NCI-H510A (cell line): ENCODE data around the gene KDM4C.
"Not testable (repeated sequence)": the region's sequence is repeated elsewhere in the genome, so short reads cannot be mapped to it uniquely, and the experiment has no call there.

Experiments
- DNase-seq: peaks from one replicate; lab custom pipeline; 2025; lab: John Stamatoyannopoulos, UW

The KDM4C gene

DNA sequence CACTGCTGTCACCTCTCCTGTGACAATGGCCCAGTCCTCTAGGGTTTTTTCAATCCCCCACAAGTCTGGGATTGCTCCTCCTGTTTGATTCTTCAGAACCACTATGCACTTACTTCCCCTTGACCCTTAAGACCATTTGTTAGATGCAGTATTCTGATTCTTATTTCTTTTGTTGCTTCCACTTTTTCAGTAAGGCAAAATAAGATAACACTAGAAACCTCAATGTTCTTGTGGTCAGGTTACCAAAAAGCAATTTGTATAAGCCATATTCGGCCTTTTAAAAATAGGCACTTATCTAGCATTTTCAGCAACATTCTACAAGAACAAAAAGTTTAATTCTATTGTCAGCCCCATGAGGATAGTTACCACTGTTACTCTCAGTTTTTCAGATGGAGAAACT lies 220.0 kb downstream of the KDM4C start:
- no peak for DNase-seq

DNA sequence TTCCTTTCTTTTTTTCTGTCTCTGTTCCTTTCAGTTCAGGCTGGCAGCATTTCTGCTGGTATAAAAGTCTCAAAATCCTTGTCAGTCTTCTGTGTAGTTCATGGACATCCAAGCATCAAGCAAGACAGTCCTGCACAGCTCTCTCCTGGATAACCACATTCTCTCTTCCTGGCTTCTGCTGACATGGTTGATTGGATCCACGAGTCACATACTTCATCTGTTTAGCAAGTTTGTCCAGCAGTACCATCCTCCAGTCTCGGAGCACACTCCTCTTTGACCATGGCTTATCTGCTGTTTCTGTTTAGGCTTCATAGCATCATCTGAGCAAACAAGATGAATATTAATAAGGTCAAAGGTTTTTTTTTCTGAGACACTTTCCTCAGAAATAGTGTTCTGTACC lies 220.8 kb downstream of the KDM4C start:
- no peak for DNase-seq

DNA sequence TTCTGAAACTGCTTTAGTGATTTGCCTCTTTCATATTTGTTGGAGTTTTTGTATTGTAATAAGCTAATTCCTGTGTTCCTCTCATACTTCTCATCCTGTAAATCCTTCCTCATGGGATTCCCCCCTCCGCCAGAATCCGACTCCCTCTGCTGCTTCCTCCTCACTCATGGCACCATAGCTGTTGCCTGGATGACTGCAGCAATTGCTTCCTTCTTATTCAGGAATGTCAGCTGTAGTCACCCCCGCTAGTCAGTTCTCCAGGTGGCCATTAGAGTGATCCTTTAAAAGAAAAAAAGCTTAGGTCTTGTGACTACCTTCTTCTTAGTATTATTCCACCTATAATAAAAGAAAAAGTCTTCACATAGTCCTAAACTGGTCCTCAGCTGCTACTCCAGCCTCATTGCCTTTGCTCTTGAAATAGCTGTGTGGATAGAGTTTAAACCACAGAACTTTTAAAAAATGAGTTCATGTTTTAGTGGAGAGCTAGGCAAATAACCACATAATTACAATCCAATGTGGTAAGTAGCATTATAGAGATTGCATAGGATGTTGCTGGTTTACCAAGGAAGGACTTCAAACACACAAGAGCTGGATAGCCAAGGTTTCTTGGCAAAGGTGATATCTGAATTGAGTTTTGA lies 227.3 kb downstream of the KDM4C start:
- no peak for DNase-seq

DNA sequence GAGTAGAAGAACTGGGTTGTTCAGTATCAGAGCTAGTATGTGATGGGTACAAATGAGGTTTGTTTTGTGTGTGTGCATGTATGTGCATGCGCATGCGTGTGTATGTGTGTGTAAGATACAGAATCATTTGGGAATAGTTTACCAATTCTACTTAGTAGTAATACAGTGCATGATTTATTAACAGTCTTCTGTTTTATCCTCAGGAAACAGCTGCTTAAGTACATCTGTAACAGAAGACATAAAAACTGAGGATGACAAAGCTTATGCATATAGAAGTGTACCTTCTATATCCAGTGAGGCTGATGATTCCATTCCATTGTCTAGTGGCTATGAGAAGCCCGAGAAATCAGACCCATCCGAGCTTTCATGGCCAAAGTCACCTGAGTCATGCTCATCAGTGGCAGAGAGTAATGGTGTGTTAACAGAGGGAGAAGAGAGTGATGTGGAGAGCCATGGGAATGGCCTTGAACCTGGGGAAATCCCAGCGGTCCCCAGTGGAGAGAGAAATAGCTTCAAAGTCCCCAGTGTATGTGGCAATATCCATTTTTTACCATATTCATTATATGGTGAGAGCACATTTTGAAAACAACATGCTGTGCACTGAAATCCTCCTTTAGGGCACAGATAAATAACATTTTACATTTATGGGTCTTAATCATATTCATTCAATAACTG lies 228.5 kb downstream of the KDM4C start:
- DNase-seq: no peak

DNA sequence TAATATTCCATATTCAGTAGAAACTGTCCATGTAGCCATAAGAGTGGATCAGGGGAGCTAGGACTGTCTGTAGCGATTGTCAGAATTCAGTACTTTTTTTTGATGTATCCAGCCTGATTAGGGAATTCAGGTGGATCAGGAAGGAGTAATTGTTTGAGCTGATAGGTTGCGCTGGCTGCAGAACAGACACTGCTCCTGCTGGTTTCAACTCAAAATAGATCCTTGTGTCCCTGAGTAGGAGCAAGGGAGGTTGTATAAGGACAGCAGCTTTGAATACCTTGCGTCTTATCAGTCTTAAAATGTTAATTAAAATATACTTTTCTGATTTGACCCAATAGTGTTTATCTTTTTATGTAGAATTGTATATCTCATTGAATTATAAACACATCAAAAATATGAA lies 229.6 kb downstream of the KDM4C start:
- no peak for DNase-seq

DNA sequence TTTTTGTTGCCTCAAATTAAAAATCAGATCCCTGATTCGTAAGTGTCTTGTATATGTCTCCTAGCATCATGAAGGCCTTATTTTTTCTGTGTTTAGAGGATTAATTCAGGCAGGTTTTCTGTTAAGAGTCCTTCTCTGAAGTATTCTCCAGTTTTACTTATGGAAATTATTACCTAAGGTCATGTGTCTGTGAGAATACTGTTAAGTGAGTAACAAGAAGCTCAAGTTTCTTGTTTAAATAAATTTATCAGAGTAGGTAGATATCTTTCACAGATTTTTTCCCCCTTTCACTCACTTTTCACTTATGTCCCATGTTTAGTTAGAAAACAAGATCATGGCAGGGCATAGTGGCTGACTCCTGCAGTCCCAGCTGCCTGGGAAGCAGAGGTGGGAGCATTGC lies 233.6 kb downstream of the KDM4C start:
- DNase-seq: no peak

DNA sequence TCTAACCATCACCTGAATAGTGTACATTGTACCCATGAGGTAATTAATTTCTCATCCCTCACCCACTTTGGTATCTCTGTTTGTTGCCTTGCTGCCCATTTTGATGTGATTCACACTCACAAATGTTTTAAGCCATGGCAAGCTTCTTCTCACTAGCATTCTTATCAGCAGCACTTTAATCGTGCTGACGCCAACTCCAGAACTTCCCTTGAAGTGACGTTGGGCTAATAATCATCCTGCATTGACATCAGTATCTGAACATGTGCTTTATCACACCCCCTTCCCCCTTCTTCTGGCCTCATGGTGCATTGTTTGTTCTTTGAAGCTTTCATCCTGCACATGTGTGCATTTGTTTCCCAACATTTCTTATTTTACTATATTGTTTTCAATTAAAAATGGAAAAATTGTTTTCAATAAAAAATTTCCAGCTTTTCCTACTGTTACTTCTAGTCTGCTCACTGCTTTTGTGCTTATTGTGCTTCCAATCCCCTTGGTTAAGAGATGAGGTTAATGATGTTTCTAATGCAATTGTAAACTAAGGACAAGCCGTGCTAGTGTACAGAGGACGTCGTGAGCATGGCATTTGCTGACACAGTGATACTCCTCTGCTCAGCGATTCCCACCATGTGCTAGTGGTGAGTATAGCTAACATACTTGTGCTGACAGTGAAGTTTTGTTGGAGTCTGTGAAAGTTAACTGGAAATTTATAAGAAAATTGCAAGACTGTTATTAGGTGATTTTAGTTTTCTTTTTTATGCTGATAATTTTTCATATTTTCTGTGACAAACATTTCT lies 238.5 kb downstream of the KDM4C start:
- DNase-seq: no peak

DNA sequence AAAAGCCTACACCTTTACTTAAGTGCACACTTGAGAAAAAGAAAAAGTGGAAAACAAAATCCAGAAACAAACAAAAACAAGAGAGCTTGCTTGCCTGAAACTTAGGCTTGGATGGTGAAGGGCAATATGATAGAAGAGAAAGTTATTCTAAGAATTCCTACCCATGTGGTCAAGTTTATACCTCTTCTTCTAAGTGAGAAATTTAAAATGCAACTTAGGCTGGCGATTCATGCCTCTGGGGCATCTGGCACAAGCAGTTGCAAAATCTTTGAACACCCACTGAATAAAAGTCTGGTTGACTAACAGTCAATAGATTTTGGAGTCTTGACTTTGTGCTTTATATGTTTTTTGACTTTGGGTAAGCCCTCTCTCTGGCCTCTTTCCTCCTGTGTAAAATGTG lies 239.6 kb downstream of the KDM4C start:
- DNase-seq: no peak

DNA sequence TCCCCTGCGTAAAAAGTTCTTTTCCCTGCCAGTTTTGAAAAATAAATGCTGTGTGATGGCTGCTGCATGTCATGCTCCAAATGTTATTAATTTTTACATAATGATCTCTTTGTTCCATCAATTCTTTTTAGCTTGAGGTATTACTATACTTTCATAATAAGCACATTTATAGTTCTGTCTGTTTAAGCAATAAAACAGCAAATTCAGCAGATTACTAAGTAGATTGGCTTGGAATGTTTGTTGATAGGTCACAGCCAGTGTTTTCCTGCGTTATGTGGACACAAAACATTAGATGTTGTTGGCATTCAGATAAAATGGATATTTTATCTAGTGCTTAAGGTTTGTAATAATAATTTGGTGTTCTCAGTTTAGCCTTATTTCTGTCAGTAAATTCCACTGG lies 242.0 kb downstream of the KDM4C start:
- no peak for DNase-seq

DNA sequence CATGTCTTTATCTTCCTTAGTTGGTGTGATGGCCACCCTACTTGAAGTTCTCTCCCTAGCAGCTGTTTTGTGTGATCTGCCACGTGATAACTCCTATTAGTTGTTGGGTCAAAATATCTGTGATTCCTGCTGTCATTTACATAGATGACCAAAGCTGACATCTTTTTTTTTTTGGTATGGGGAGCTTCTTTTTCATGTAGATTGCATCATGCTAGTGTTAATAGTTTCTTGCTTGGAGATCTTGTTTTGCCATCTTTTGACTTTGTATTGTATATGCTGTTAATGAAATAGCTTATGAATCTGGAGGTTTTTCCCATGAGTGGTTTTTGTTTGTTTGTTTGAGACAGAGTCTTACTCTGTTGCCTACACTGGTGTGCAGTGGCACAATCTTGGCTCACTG lies 243.8 kb downstream of the KDM4C start:
- no peak for DNase-seq

DNA sequence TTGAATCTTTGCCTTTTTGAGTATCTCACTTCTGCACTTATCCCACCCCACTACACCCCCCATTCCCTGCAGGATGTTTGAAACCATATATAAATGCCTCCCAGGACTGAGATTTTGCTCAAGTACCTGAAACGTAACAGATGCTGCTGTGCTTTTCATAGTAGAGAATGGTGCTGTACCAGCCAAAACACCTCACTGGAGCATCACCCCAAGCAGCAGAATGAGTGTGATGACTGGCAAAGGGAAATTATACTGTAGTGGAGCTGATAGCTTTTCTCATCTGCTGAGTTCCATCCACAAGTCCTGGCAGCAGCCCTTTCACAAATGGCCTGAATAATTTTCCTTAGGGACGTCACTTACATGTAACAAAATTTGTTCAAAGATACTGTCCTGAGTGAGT lies 246.1 kb downstream of the KDM4C start:
- no peak for DNase-seq

DNA sequence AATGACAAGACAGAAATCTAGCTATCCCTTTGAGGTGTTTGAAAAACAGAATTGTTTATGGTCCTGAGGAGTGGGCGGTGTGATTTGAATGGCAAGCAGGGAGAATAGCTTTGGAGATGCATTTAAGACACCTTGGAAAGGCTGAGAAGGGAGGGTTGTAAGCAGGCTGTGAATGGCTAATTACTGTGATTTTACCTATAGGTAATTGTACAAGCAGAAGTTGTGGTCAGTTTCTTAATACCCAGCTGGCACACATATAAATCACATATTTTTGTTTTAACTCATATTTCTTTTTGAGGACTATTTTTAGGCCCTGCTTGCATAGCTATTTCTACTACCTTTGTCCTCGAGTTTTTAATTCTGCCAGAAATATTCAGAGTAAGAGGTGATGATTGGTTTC lies 248.6 kb downstream of the KDM4C start:
- DNase-seq: no peak

DNA sequence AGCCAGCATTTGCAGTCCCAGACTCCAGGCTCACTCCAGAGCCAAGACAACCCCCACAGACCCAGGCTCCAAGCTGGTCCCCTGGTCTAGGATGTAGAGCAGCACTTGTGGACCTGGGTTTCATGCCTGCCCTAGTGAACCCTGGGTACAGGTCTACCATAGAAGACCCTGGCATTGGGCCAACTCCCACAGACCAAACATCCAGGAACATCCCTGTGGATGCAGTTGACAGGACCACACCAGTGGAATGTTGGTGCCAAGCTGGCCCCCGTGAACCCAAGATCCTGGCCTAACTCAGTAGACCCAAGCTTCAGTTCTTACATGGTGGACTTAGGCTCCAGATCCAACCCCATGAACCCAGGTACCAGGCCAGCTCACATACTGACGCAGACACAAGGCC lies 250.6 kb downstream of the KDM4C start:
- DNase-seq: no peak

DNA sequence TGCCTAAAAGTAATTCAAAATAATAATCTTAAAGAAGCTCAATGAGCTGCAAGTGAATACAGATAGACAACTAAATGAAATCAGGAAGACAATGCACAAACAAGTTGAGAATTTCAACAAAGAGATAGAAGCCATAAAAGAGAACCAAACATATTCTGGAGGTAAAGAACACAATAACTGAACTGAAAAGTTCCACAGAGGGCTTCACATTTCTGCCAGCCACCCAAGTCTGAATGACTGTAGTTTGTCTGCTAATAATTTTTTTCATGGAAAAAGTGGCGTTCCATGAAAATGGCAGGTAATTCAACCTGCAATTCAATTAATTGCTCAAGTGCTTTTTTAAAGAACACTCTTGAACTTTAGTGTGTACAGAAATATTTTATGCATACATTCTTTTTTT lies 251.3 kb downstream of the KDM4C start:
- no peak for DNase-seq

DNA sequence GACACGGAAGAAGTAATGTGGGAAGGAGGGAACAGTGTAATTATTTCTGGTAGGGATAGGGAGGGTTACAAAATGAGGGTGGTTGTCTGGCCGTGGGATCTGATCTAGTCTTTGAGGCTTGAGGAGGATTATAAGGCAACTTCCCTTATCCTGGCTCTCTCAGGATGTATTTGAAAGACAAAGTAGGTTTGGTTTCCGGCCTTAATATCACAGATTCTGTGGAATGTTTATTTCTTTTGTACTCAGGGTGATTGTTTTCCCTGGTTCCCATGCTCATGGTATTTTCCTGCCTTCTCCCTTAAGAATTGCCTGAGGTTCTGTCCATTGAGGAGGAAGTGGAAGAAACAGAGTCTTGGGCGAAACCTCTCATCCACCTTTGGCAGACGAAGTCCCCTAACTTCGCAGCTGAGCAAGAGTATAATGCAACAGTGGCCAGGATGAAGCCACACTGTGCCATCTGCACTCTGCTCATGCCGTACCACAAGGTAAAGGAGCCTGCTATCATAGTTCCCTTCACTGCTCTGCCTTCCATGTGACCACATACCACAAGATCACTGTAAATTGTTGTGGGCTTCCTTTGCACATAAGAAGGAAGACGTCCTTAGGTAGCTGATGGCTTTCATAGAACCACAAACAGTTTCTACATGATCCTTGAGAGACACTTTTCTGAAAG lies 253.8 kb downstream of the KDM4C start:
- no peak for DNase-seq

DNA sequence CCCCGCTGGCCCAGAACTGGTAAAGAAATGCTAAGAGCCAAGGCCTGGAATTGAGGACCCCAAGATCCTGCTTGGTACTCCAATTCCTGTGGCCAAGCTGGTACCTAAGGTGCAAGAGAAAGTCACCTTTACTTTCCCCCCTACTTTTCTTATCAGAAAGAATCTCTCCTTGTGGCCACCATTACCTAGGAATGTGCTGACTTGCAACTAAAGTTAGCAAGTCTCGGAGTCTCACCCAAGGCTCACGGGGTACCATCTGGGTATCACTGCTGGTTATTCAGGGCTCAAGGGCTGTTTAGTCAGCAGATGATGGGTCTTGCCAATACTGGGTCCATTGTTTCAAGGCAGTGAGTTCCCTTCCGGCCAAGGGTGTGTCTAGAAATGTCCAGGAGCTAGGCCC lies 270.2 kb downstream of the KDM4C start:
- no peak for DNase-seq

DNA sequence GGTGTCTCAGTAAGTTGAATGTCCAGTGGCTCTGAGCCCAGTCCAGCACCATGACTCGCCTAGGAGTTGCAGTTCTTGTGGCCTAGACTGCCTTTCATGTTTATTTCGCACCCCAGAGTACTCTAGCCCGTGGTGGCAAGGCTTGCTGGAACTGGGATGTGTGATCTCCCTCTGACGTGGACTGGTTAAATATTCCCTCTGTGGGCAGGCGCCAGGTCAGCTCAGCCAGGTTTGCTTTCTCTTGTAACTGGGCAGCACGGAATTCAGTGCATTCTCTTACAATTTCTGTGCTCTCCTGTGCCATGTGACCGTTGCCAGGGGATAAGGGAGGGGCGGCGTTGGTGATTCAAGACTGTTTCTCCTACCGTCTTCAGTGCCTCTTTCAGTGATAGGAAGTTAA lies 270.8 kb downstream of the KDM4C start:
- no peak for DNase-seq

DNA sequence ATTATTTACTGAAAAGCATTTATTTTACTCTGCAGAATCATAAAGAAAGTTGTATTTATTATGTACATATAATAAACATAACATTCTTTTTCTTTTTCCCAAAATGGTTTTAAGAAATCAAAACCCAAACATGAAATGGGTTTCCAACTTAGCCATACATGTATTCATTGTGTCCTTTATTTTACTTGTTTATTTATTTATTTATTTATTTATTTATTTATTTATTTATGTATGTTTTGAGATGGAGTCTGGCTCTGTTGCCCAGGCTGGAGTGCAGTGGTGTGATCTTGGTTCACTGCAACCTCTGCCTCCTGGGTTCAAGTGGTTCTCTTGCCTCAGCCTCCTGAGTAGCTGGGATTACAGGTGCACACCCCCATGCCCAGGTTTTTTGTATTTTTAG lies 273.2 kb downstream of the KDM4C start:
- DNase-seq: not testable (repeated sequence)

DNA sequence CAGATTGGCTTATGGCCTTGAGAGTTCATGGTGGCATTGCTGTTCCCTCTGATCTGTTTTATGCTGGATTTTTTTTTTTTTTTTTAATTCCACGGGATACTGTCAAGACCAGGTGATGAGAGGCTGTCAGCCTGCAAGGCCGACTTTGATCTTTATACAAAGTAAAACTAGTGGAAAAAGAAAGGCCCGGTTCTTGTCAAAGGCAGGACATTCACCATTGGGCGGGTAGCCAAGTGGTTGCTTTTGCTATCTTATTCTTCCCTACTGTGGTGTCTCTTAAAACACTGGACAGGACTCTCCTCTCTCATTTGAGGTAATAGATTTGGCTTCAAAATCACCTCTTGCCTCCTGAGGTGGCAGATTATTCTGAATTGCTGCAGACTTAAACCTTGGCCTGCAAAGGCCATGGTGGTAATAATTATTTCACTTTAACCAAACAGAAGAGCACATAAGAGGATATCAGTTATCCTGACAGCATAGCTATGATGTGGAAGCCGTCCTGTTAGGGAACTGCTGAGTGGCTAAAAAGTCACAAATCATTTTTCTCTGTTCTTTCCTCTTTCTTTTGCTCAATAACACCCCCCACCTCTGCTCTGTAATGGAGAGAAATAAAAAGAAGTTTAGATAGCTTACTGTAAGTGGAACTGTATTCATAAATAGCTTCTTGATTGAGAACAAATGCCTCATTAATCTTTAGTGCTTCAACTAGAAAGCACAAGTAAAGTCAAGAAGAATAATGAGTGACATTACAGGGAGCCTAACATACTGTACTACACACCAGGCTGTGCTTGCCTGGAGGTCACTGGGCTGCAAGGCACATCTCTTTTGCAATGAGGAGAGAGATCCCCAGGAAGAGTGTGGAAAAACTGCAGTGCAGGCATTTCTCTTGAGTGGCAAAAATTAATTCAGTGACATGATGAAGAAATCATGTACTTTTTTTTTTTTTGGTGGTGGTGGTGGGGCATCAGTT lies 275.6 kb downstream of the KDM4C start:
- no peak for DNase-seq

DNA sequence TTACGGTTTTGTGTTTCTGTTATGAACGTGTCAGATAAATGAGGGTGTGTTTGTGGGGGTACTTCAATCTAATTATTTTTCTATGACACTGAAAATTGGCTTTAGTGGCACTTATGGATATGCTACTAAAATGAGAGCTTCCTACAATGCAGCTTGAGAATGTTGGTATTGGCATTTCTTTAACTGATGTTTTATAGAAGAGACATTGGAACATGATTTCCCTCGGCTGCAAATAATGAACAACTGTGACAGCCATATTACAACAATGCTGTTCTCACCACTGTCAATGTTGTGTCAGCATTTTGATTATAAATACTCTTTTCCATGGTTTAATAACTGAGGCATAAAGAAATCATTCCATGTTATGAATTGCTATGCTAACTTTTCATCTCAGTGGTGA lies 279.4 kb downstream of the KDM4C start:
- no peak for DNase-seq

DNA sequence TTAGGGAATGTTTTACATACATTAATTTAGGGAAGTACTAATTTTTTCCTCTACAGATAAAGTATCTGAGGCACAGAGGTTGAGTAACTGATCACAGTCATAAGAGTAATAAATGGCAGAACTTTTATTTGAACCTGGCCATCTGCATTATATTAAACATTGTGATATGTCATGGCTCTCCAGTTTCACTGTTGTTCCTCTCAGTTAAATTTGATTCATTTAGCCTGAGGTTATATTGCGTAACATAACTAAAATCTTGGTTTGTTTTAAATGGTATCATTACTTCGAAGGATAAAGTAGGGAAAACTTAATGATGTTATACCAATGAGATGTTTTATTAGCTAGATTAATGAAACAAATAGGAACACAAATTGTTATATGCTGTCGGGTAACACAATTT lies 284.4 kb downstream of the KDM4C start:
- DNase-seq: no peak

DNA sequence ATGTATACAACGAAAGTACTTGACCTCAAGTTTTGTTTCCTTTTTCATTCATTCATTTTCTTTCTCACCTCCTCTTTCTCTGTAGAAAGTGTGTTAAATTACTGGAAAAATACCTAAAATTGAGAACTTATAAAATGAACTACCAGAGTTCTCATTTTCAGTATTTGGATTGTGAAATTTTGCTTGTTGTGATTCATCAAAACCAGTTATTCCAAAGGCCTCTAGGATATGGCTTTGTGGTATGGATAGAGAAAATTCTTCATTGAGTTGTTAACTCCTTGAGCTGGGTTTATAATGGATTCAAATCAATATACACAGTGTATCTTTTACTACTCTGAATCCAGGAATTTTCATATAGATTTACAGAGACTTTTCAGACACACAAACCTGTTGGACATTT lies 287.6 kb downstream of the KDM4C start:
- no peak for DNase-seq
